HL-60/S4 treated with retinoic acid at 250 ng/mL for 4 days and 3 days (cell line): ENCODE results near the gene RBM38.

ENCODE experiments used
- in situ Hi-C: fragments of 300-500 bp; cut with MboI; formaldehyde crosslinking; loops from 2 replicates; pipeline ENCODE4 v1.7.0; 2022; ENCODE audit warnings: low sequenced_read_pairs

RBM38 gene

GRCh38 chr20:57374343-57374930 is 16.8 kb upstream of the RBM38 start:
- in situ Hi-C loops, result no loop called here

GRCh38 chr20:57374931-57375651 is 16.1 kb upstream of the RBM38 start:
- in situ Hi-C loops, result no loop called here

GRCh38 chr20:57375652-57376230 is 15.5 kb upstream of the RBM38 start:
- in situ Hi-C loops, result no loop called here

GRCh38 chr20:57377350-57377749 is 13.8 kb upstream of the RBM38 start:
- in situ Hi-C loops, result no loop called here

- in situ Hi-C loops, result no loop called here
Measured at GRCh38 chr20:57378107-57378506, 13.1 kb upstream of the RBM38 start.

- in situ Hi-C loops, result no loop called here
Measured at GRCh38 chr20:57378646-57379262, 12.4 kb upstream of the RBM38 start.

GRCh38 chr20:57379263-57379647 is 11.9 kb upstream of the RBM38 start:
- in situ Hi-C loops, result no loop called here

- in situ Hi-C loops, result no loop called here
Measured at GRCh38 chr20:57380081-57380750, 11.0 kb upstream of the RBM38 start.

- in situ Hi-C loops, result no loop called here
Measured at GRCh38 chr20:57381596-57382503, 9.3 kb upstream of the RBM38 start.

GRCh38 chr20:57382516-57382915 is 8.7 kb upstream of the RBM38 start:
- in situ Hi-C loops, result no loop called here

- in situ Hi-C loops, result no loop called here
Measured at GRCh38 chr20:57383447-57384347, 7.5 kb upstream of the RBM38 start.

GRCh38 chr20:57384486-57384885 is 6.7 kb upstream of the RBM38 start:
- in situ Hi-C loops, result no loop called here

GRCh38 chr20:57384953-57385761 is 6.0 kb upstream of the RBM38 start:
- in situ Hi-C loops, result loop anchor here (5.0 kb wide), 1 partner anchor 97 kb away; no protein-coding TSS in a partner anchor

GRCh38 chr20:57385940-57386339 is 5.3 kb upstream of the RBM38 start:
- in situ Hi-C loops, result loop anchor here (5.0 kb wide), 1 partner anchor 96 kb away; no protein-coding TSS in a partner anchor

GRCh38 chr20:57386762-57387161 is 4.4 kb upstream of the RBM38 start:
- in situ Hi-C loops, result loop anchor here (5.0 kb wide), 1 partner anchor 96 kb away; no protein-coding TSS in a partner anchor

- in situ Hi-C loops, result loop anchor here (5.0 kb wide), 1 partner anchor 95 kb away; no protein-coding TSS in a partner anchor
Measured at GRCh38 chr20:57387463-57387862, 3.7 kb upstream of the RBM38 start.

GRCh38 chr20:57387945-57388371 is 3.2 kb upstream of the RBM38 start:
- in situ Hi-C loops, result loop anchor here (5.0 kb wide), 1 partner anchor 94 kb away; no protein-coding TSS in a partner anchor
